CD4-positive, alpha-beta memory T cell (primary cell): Measurements from ENCODE around the gene ZNF844. TPM values are rescaled to one million over a fixed set of nuclear protein-coding genes. Genes with fewer than 3 reads are reported as not detected.
A peak's percentile ranks its signal among the peaks of the same experiment; 100 is the strongest.
"Not testable (repeated sequence)": the region's sequence is repeated elsewhere in the genome, so short reads cannot be mapped to it uniquely, and the experiment has no call there.

Source experiments
- CTCF ChIA-PET: fragments of 350-600 bp; sonication (Branson Sonifier 250); formaldehyde crosslinking; loops from one replicate; lab custom pipeline; 2021; ENCODE audit warnings: inconsistent platforms; ENCODE audit not compliant: partially characterized antibody; lab: Charles Lee
- POLR2A ChIA-PET: fragments of 350-600 bp; sonication (Branson Sonifier 250); formaldehyde crosslinking; loops from one replicate; lab custom pipeline; 2021; ENCODE audit not compliant: partially characterized antibody; lab: Charles Lee
- DNase-seq, 5 donors: peaks; one replicate each; pipeline versions ENCODE4 v3.0.0 to v3.0.0-alpha.2; 2020 to 2022; ENCODE audit warnings: mixed read lengths in 1 of 5
- H3K27ac ChIP-seq: one replicate; pipeline ENCODE4 v1.7.0; 2013; ENCODE audit warnings: low read depth, low read length
- H3K27me3 ChIP-seq: 2 replicates; pipeline ENCODE4 v1.7.0; 2013; ENCODE audit warnings: mild to moderate bottlenecking, low read length, moderate library complexity; ENCODE audit not compliant: insufficient read depth
- H3K36me3 ChIP-seq: 2 replicates; pipeline ENCODE4 v1.7.0; 2013; ENCODE audit warnings: mild to moderate bottlenecking, low read length, moderate library complexity; ENCODE audit not compliant: insufficient read depth
- H3K4me1 ChIP-seq: 2 replicates; pipeline ENCODE4 v1.7.0; 2013; ENCODE audit warnings: mild to moderate bottlenecking, low read length, moderate library complexity; ENCODE audit not compliant: insufficient read depth
- H3K4me3 ChIP-seq, 2 donors: one replicate each; pipeline ENCODE4 v1.7.0; 2013; ENCODE audit warnings: low read length in 2 of 2, mild to moderate bottlenecking in 1 of 2
- H3K9me3 ChIP-seq, 2 donors: one replicate each; pipeline ENCODE4 v1.7.0; 2013; ENCODE audit warnings: low read length in 2 of 2, control low read depth in 1 of 2; ENCODE audit not compliant: control insufficient read depth in 1 of 2
- H3K27ac Mint-ChIP-seq, 7 donors: one replicate each; pipeline ENCODE4 v1.8.0; 2020 to 2021; ENCODE audit warnings: mixed read lengths in 7 of 7, mild to moderate bottlenecking in 6 of 7, inconsistent platforms in 3 of 7, moderate library complexity in 3 of 7
- H3K27me3 Mint-ChIP-seq, 2 donors: one replicate each; pipeline ENCODE4 v1.8.0; 2020 to 2021; ENCODE audit warnings: mixed read lengths in 2 of 2
- H3K36me3 Mint-ChIP-seq, 2 donors: one replicate each; pipeline ENCODE4 v1.8.0; 2020 to 2021; ENCODE audit warnings: mixed read lengths in 2 of 2, inconsistent platforms in 1 of 2, mild to moderate bottlenecking in 1 of 2
- H3K4me1 Mint-ChIP-seq, 4 donors: one replicate each; pipeline ENCODE4 v1.8.0; 2020 to 2021; ENCODE audit warnings: mixed read lengths in 4 of 4, mild to moderate bottlenecking in 1 of 4
- H3K4me3 Mint-ChIP-seq, 8 donors: one replicate each; pipeline ENCODE4 v1.8.0; 2020 to 2021; ENCODE audit warnings: mixed read lengths in 8 of 8, mild to moderate bottlenecking in 7 of 8, moderate library complexity in 6 of 8, inconsistent platforms in 3 of 8
- H3K9me3 Mint-ChIP-seq, 8 donors: one replicate each; pipeline ENCODE4 v1.8.0; 2020 to 2021; ENCODE audit warnings: mixed read lengths in 8 of 8, mild to moderate bottlenecking in 5 of 8, inconsistent platforms in 3 of 8, moderate library complexity in 1 of 8
- intact Hi-C: fragments of 100-400 bp; cut with micrococcal nuclease; formaldehyde crosslinking; loops from one replicate; pipeline ENCODE4 v1.15.1; 2023
- polyA plus RNA-seq, 2 donors: library from polyadenylated mRNA; unstranded; fragments of 300-500 nt; fragmentation: Illumina TruSeq; gene quantifications; one replicate each; pipeline ENCODE4 v1.2.3, GENCODE V29; 2021
- total RNA-seq, 2 experiments: library from RNA; stranded (reverse); gene quantifications; one replicate each; pipeline ENCODE4 v1.2.3, GENCODE V29; 2021

ZNF844 gene
- total and polyA plus RNA-seq, 4 experiments from 2014 or later, result 2.3 to 9.8 (median 6.0) TPM

GRCh38 chr19:12075538-12076139 lies 11.1 kb downstream of the ZNF844 start:
- no peak for DNase-seq
- H3K4me1 ChIP-seq, result no peaks in the 10 kb centered on the region
- Mint-ChIP-seq H3K27ac (no peak overlapping the region), H3K36me3 (peaks cover 33 to 45% of the 10 kb centered on the region in 2 donors), H3K4me1 (peaks cover 0 to 4% (median 0%) of the 10 kb centered on the region in 4 donors), H3K9me3 (peaks cover 0 to 97% (median 74%) of the 10 kb centered on the region in 8 donors), H3K4me3 (no peak overlapping the region), H3K27me3 (no peaks in the 10 kb centered on the region)
- no peak overlapping the region for H3K4me3 ChIP-seq
- H3K36me3 ChIP-seq, result peaks cover 17% of the 10 kb centered on the region
- intact Hi-C loops, result no loop called here
- POLR2A ChIA-PET, result no interaction called here
- H3K9me3 ChIP-seq, result peaks cover 12 to 40% of the 10 kb centered on the region in 2 donors
- CTCF ChIA-PET, result no interaction called here
- no peak overlapping the region for H3K27ac ChIP-seq
- no peaks in the 10 kb centered on the region for H3K27me3 ChIP-seq

- CTCF ChIA-PET, result not testable (repeated sequence)
These were observed 11.8 kb downstream of the ZNF844 start for GRCh38 chr19:12076331-12076730.

GRCh38 chr19:12077375-12077774 lies 12.8 kb downstream of the ZNF844 start:
- H3K4me3 Mint-ChIP-seq, result no peak overlapping the region
- no peak for DNase-seq
- no peak overlapping the region for H3K4me3 ChIP-seq
- H3K27ac Mint-ChIP-seq, result no peak overlapping the region
- H3K9me3 Mint-ChIP-seq, result peaks cover 0 to 96% (median 77%) of the 10 kb centered on the region in 8 donors
- POLR2A ChIA-PET, result no interaction called here
- peaks cover 17% of the 10 kb centered on the region for H3K36me3 ChIP-seq
- intact Hi-C loops, result no loop called here
- no peaks in the 10 kb centered on the region for H3K4me1 Mint-ChIP-seq
- peaks cover 30 to 42% of the 10 kb centered on the region in 2 donors for H3K36me3 Mint-ChIP-seq
- CTCF ChIA-PET, result no interaction called here
- no peaks in the 10 kb centered on the region for H3K4me1 ChIP-seq
- no peaks in the 10 kb centered on the region for H3K27me3 Mint-ChIP-seq
- peaks cover 12 to 39% of the 10 kb centered on the region in 2 donors for H3K9me3 ChIP-seq
- no peaks in the 10 kb centered on the region for H3K27me3 ChIP-seq
- H3K27ac ChIP-seq, result no peak overlapping the region

More at GRCh38 chr19:12076331-12076730, 11.8 kb downstream of the ZNF844 start:
- Mint-ChIP-seq H3K36me3 (peaks cover 31 to 43% of the 10 kb centered on the region in 2 donors), H3K9me3 (peaks cover 0 to 97% (median 74%) of the 10 kb centered on the region in 8 donors)
- H3K36me3 ChIP-seq, result peaks cover 17% of the 10 kb centered on the region
- H3K27ac ChIP-seq, H3K4me1 Mint-ChIP-seq, H3K4me3 ChIP-seq, intact Hi-C loops, H3K27me3 ChIP-seq, DNase-seq, H3K27me3 Mint-ChIP-seq, H3K4me3 Mint-ChIP-seq, POLR2A ChIA-PET, H3K27ac Mint-ChIP-seq, H3K4me1 ChIP-seq: not testable (repeated sequence)
- peaks cover 12 to 39% of the 10 kb centered on the region in 2 donors for H3K9me3 ChIP-seq

- H3K27ac Mint-ChIP-seq, POLR2A ChIA-PET, CTCF ChIA-PET, H3K4me1 Mint-ChIP-seq, H3K27ac ChIP-seq, H3K36me3 Mint-ChIP-seq, H3K4me1 ChIP-seq, H3K9me3 ChIP-seq, DNase-seq, H3K4me3 Mint-ChIP-seq, H3K4me3 ChIP-seq, H3K27me3 ChIP-seq, intact Hi-C loops, H3K27me3 Mint-ChIP-seq, H3K36me3 ChIP-seq: not testable (repeated sequence)
- peaks cover 0 to 60% (median 37%) of the 10 kb centered on the region in 8 donors for H3K9me3 Mint-ChIP-seq
These were observed 18.8 kb downstream of the ZNF844 start for GRCh38 chr19:12083336-12083735.

- ChIA-PET POLR2A (no interaction called here), CTCF (interaction anchor here (0.9 kb wide), 1 partner anchor 26 kb away, joined by 3 read pairs; no protein-coding TSS in a partner anchor)
These were observed 20.7 kb downstream of the ZNF844 start for GRCh38 chr19:12085074-12085818.

GRCh38 chr19:12090807-12091206 lies 26.3 kb downstream of the ZNF844 start:
- H3K27me3 Mint-ChIP-seq, result peaks cover 10 to 19% of the 10 kb centered on the region in 2 donors
- no peaks in the 10 kb centered on the region for H3K36me3 Mint-ChIP-seq
- H3K27me3 ChIP-seq, result no peaks in the 10 kb centered on the region
- H3K27ac Mint-ChIP-seq, result peak overlapping the region in 1 of 7 donors; percentile 48
- intact Hi-C loops, result loop anchor here (1.0 kb wide), 1 partner anchor 49 kb away; the partner anchor contains the start of gene ZNF20
- peak; percentile 34 to 49 (median 39) for DNase-seq
- H3K4me1 ChIP-seq, result peaks cover 6% of the 10 kb centered on the region
- peak overlapping the region in 4 of 8 donors; percentile 19 to 81 (median 56) for H3K4me3 Mint-ChIP-seq
- H3K36me3 ChIP-seq, result no peaks in the 10 kb centered on the region
- no peak overlapping the region for H3K4me3 ChIP-seq
- no peak overlapping the region for H3K27ac ChIP-seq
- POLR2A ChIA-PET, result interaction anchor here (0.6 to 1.8 kb wide), 2 partner anchors 49 to 58 kb away, joined by 3 to 5 read pairs; partner anchors contain the start of gene ZNF20
- CTCF ChIA-PET, result interaction anchor here (0.6 to 2.8 kb wide), 19 partner anchors 8 to 583 kb away, joined by 3 to 29 read pairs (median 4); partner anchors contain the start of gene ZNF20
- H3K9me3 Mint-ChIP-seq, result peaks cover 0 to 13% (median 5%) of the 10 kb centered on the region in 8 donors
- no peaks in the 10 kb centered on the region for H3K9me3 ChIP-seq
- H3K4me1 Mint-ChIP-seq, result peaks cover 2 to 16% (median 11%) of the 10 kb centered on the region in 4 donors

More at GRCh38 chr19:12085074-12085818, 20.7 kb downstream of the ZNF844 start:
- H3K36me3 Mint-ChIP-seq, result peaks cover 3 to 4% of the 10 kb centered on the region in 2 donors
- H3K27ac Mint-ChIP-seq, result no peak overlapping the region
- no peak for DNase-seq
- H3K4me3 Mint-ChIP-seq, result no peak overlapping the region
- no peaks in the 10 kb centered on the region for H3K27me3 Mint-ChIP-seq
- Histone ChIP-seq H3K27me3 (no peaks in the 10 kb centered on the region), H3K27ac (no peak overlapping the region), H3K36me3 (no peaks in the 10 kb centered on the region), H3K9me3 (peaks cover 0 to 9% of the 10 kb centered on the region in 2 donors), H3K4me3 (no peak overlapping the region), H3K4me1 (no peaks in the 10 kb centered on the region)
- intact Hi-C loops, result no loop called here
- H3K9me3 Mint-ChIP-seq, result peaks cover 0 to 47% (median 29%) of the 10 kb centered on the region in 8 donors
- H3K4me1 Mint-ChIP-seq, result no peaks in the 10 kb centered on the region
